H1 (cell line): Measurements from ENCODE around the gene FASTK. TPM values are rescaled to one million over a fixed set of nuclear protein-coding genes. Genes with fewer than 3 reads are reported as not detected.

Experiments
- CTCF ChIA-PET: fragments of 300-600 bp; sonication (Branson Sonifier 250); formaldehyde crosslinking; loops from one replicate; lab custom pipeline; 2021; ENCODE audit not compliant: partially characterized antibody; lab: Charles Lee
- POLR2A ChIA-PET: fragments of 300-600 bp; sonication (Branson Sonifier 250); formaldehyde crosslinking; loops from one replicate; lab custom pipeline; 2021; ENCODE audit warnings: inconsistent platforms; ENCODE audit not compliant: partially characterized antibody; lab: Charles Lee
- DNase-seq, 2 experiments: peaks; one replicate each; pipeline versions ENCODE4 v3.0.0 to v3.0.0-alpha.2; 2010 to 2022; ENCODE audit warnings: low spot score in 2 of 2, low read depth in 1 of 2, mixed read lengths in 1 of 2
- FAIRE-seq: peaks from 2 replicates; lab custom pipeline; 2011; peaks lifted over from hg19 to GRCh38; lab: Jason Lieb, UNC
- H2AFZ ChIP-seq: 2 replicates; pipeline ENCODE4 v1.8.1; 2012; ENCODE audit warnings: low read length, inconsistent platforms
- H2AK5ac ChIP-seq: 2 replicates; pipeline ENCODE4 v1.6.1; 2013; ENCODE audit warnings: low read depth, low read length
- H2BK120ac ChIP-seq: replicated peaks from 2 replicates; pipeline ENCODE3; 2013; ENCODE audit warnings: low read depth, low read length, inconsistent platforms
- H2BK12ac ChIP-seq: 2 replicates; pipeline ENCODE4 v1.6.1; 2013; ENCODE audit warnings: low read depth, low read length
- H2BK15ac ChIP-seq: 2 replicates; pipeline ENCODE4 v1.6.1; 2013; ENCODE audit warnings: low read length
- H2BK20ac ChIP-seq: 2 replicates; pipeline ENCODE4 v1.6.1; 2013; ENCODE audit warnings: low read length
- H2BK5ac ChIP-seq: 2 replicates; pipeline ENCODE4 v1.6.1; 2013; ENCODE audit warnings: low read depth, low read length
- H3K14ac ChIP-seq: 2 replicates; pipeline ENCODE4 v1.6.1; 2013; ENCODE audit warnings: inconsistent platforms; ENCODE audit not compliant: insufficient read length
- H3K18ac ChIP-seq: 2 replicates; pipeline ENCODE4 v1.6.1; 2013; ENCODE audit warnings: low read length; ENCODE audit errors: extremely low read depth
- H3K23ac ChIP-seq: 2 replicates; pipeline ENCODE4 v1.6.1; 2013; ENCODE audit warnings: inconsistent platforms; ENCODE audit not compliant: insufficient read length
- H3K23me2 ChIP-seq: 2 replicates; pipeline ENCODE4 v1.6.1; 2013; ENCODE audit warnings: low read depth, low read length
- H3K27ac ChIP-seq: 2 replicates; pipeline ENCODE4 v1.6.1; 2011; ENCODE audit warnings: low read depth, low read length, inconsistent platforms
- H3K27me3 ChIP-seq, 4 experiments: replicated peaks in 1 of 4; 1 replicate in 1 of 4; 2 replicates in 3 of 4; pipeline versions ENCODE4 v1.6.1 to v1.8.1; 2011 to 2013; ENCODE audit warnings: low read length in 3 of 4, mild to moderate bottlenecking in 3 of 4, inconsistent platforms in 2 of 4, mixed read lengths in 2 of 4, moderate library complexity in 1 of 4; ENCODE audit not compliant: control insufficient read depth in 3 of 4, insufficient read depth in 3 of 4; ENCODE audit errors: extremely low read depth in 1 of 4
- H3K36me3 ChIP-seq, 4 experiments: 2 replicates each; pipeline versions ENCODE4 v1.6.1 to v1.8.1; 2011 to 2013; ENCODE audit warnings: mild to moderate bottlenecking in 4 of 4, low read length in 3 of 4, moderate library complexity in 2 of 4, control low read depth in 1 of 4, inconsistent platforms in 1 of 4; ENCODE audit not compliant: insufficient read depth in 4 of 4, control insufficient read depth in 2 of 4
- H3K4ac ChIP-seq: replicated peaks from 2 replicates; pipeline ENCODE3; 2013; ENCODE audit warnings: low read length, low read depth, mixed read lengths, inconsistent platforms; ENCODE audit not compliant: insufficient read length
- H3K4me1 ChIP-seq, 4 experiments: replicated peaks in 1 of 4; 1 replicate in 1 of 4; 2 replicates in 3 of 4; pipeline versions ENCODE4 v1.6.1 to v1.8.1; 2011 to 2013; ENCODE audit warnings: low read length in 3 of 4, inconsistent platforms in 2 of 4, mixed read lengths in 1 of 4; ENCODE audit not compliant: insufficient read depth in 4 of 4, control insufficient read depth in 3 of 4
- H3K4me2 ChIP-seq, 2 experiments: 2 replicates each; pipeline versions ENCODE4 v1.6.1 to v1.8.1; 2011 to 2013; ENCODE audit warnings: low read depth in 2 of 2, low read length in 2 of 2, control low read depth in 1 of 2, inconsistent platforms in 1 of 2, mild to moderate bottlenecking in 1 of 2; ENCODE audit not compliant: insufficient read depth in 1 of 2
- H3K4me3 ChIP-seq, 4 experiments: fragments of 200-600, 300-600 bp in 1 of 4; sonication (generic), shearing (Covaris generic), sonication (Bioruptor Twin) in 1 of 4; 2 replicates each; pipeline versions ENCODE4 v1.5.1 to v1.8.1; 2011 to 2016; ENCODE audit warnings: low read length in 4 of 4, low read depth in 3 of 4, control low read depth in 2 of 4, inconsistent platforms in 2 of 4, mild to moderate bottlenecking in 2 of 4, mixed read lengths in 1 of 4, moderate library complexity in 1 of 4; ENCODE audit not compliant: insufficient read depth in 2 of 4; ENCODE audit errors: extremely low read depth in 1 of 4
- H3K56ac ChIP-seq: replicated peaks from 2 replicates; pipeline ENCODE3; 2013; ENCODE audit warnings: low read depth, mild to moderate bottlenecking, mixed read lengths, low read length, inconsistent platforms; ENCODE audit not compliant: insufficient read length
- H3K79me1 ChIP-seq: 2 replicates; pipeline ENCODE4 v1.6.1; 2013; ENCODE audit warnings: low read depth, low read length, control low read depth
- H3K79me2 ChIP-seq, 2 experiments: 2 replicates each; pipeline versions ENCODE4 v1.6.1 to v1.8.1; 2012 to 2013; ENCODE audit warnings: low read length in 2 of 2, mild to moderate bottlenecking in 2 of 2, inconsistent platforms in 1 of 2; ENCODE audit not compliant: insufficient read depth in 2 of 2, control insufficient read depth in 1 of 2
- H3K9ac ChIP-seq, 4 experiments: replicated peaks in 1 of 4; 1 replicate in 1 of 4; 2 replicates in 3 of 4; pipeline versions ENCODE4 v1.6.1 to v1.8.1; 2011 to 2013; ENCODE audit warnings: low read depth in 3 of 4, low read length in 3 of 4, control low read depth in 2 of 4, mild to moderate bottlenecking in 2 of 4, moderate library complexity in 2 of 4, inconsistent platforms in 1 of 4; ENCODE audit errors: extremely low read depth in 1 of 4
- H3K9me3 ChIP-seq, 2 experiments: 2 replicates each; pipeline versions ENCODE4 v1.6.1 to v1.8.1; 2012 to 2013; ENCODE audit warnings: mild to moderate bottlenecking in 2 of 2, moderate library complexity in 2 of 2, control low read depth in 1 of 2, inconsistent platforms in 1 of 2, low read depth in 1 of 2, low read length in 1 of 2, mixed read lengths in 1 of 2; ENCODE audit not compliant: insufficient read depth in 2 of 2
- H4K20me1 ChIP-seq, 2 experiments: replicated peaks in 1 of 2; 2 replicates each; pipeline versions ENCODE3 to v1.8.1; 2011 to 2013; ENCODE audit warnings: inconsistent platforms in 2 of 2, low read length in 2 of 2, mild to moderate bottlenecking in 1 of 2; ENCODE audit not compliant: insufficient read depth in 2 of 2, control insufficient read depth in 1 of 2
- H4K5ac ChIP-seq: 2 replicates; pipeline ENCODE4 v1.6.1; 2013; ENCODE audit warnings: low read length, low read depth, mixed read lengths, inconsistent platforms; ENCODE audit not compliant: insufficient read length
- H4K8ac ChIP-seq: 2 replicates; pipeline ENCODE4 v1.8.0; 2013; ENCODE audit warnings: mild to moderate bottlenecking, moderate library complexity, low read length, inconsistent platforms; ENCODE audit not compliant: insufficient read depth; ENCODE audit errors: extremely low read depth
- H4K91ac ChIP-seq: replicated peaks from 2 replicates; pipeline ENCODE3; 2013; ENCODE audit warnings: low read length, mixed read lengths, inconsistent platforms; ENCODE audit not compliant: insufficient read length
- CTCF ChIP-seq, 3 experiments: IDR thresholded peaks; 1 replicate in 2 of 3; 2 replicates in 1 of 3; pipeline versions ENCODE4 v1.5.1 to v1.6.1; 2011; ENCODE audit warnings: low read length in 3 of 3, mild to moderate bottlenecking in 3 of 3, inconsistent platforms in 2 of 3, low read depth in 1 of 3, moderate library complexity in 1 of 3; ENCODE audit not compliant: insufficient read depth in 1 of 3; ENCODE audit errors: control extremely low read depth in 1 of 3
- EP300 ChIP-seq, 2 experiments: IDR thresholded peaks; 1 replicate in 1 of 2; 2 replicates in 1 of 2; pipeline ENCODE4 v1.6.1; 2011 to 2012; ENCODE audit warnings: low read depth in 2 of 2, low read length in 2 of 2, mild to moderate bottlenecking in 2 of 2, borderline replicate concordance in 1 of 2, inconsistent platforms in 1 of 2, moderate library complexity in 1 of 2
- JUND ChIP-seq: IDR thresholded peaks from 2 replicates; pipeline ENCODE4 v1.6.1; 2011; ENCODE audit warnings: mild to moderate bottlenecking, improper control_type of control experiment, low read length
- RAD21 ChIP-seq, 2 experiments: IDR thresholded peaks in 1 of 2; conservative IDR thresholded peaks in 1 of 2; 2 replicates each; pipeline ENCODE4 v1.6.1; 2011; ENCODE audit warnings: low read depth in 2 of 2, low read length in 2 of 2, improper control_type of control experiment in 1 of 2, inconsistent platforms in 1 of 2, mild to moderate bottlenecking in 1 of 2, moderate library complexity in 1 of 2
- RBBP5 ChIP-seq: IDR thresholded peaks from 2 replicates; pipeline ENCODE4 v1.7.1; 2012; ENCODE audit warnings: low read depth, mild to moderate bottlenecking, inconsistent platforms, low read length, moderate library complexity, borderline replicate concordance
- SIN3A ChIP-seq, 2 experiments: IDR thresholded peaks in 1 of 2; conservative IDR thresholded peaks in 1 of 2; 2 replicates each; pipeline ENCODE4 v1.6.1; 2011 to 2012; ENCODE audit warnings: low read length in 2 of 2, improper control_type of control experiment in 1 of 2, low read depth in 1 of 2, mild to moderate bottlenecking in 1 of 2
- WGBS, 2 experiments: shearing (Covaris generic) in 1 of 2; methylation state at CpG; one replicate each; pipeline versions ENCODE4 v1.1.6 to v1.1.7; 2013 to 2015; ENCODE audit warnings: low lambda C conversion rate in 2 of 2, mixed read lengths in 2 of 2, inconsistent platforms in 1 of 2, low coverage in 1 of 2, missing lambda C conversion rate in 1 of 2; ENCODE audit not compliant: insufficient replicate concordance in 2 of 2, insufficient coverage in 1 of 2, insufficient read length in 1 of 2; ENCODE audit errors: extremely low coverage in 1 of 2, missing lambda C conversion rate in 1 of 2; 5-methylcytosine and 5-hydroxymethylcytosine counted together
- polyA plus RNA-seq, 7 experiments: library from polyadenylated mRNA; depleted of rRNA in 3 of 7; stranded (reverse) in 5 of 7; unstranded in 2 of 7; fragments of >200 nt in 5 of 7; fragments of 200-250 nt in 2 of 7; gene quantifications; 1 replicate in 5 of 7; 2 replicates in 1 of 7; 4 replicates in 1 of 7; pipeline versions ENCODE4 v1.2.1 to v1.2.3, GENCODE V29; 2011 to 2013; ENCODE audit warnings: missing spikeins in 2 of 7, mixed read lengths in 2 of 7
- total RNA-seq: library from RNA; stranded (reverse); fragmentation: NEBNext Ultra II Directional; extraction: Animal tissue kit (Norgen Biotek cat#: 25700); gene quantifications from 2 replicates; pipeline ENCODE4 v1.2.1, GENCODE V29; 2021

The FASTK gene
- total and polyA plus RNA-seq, 2 of the 8 experiments (the other 6 are each of a cell fraction or from before 2014, with no cell fraction given), result 39.4 to 84.0 TPM

GRCh38 chr7:151081170-151082101 is 827 bp upstream of the FASTK start:
- H3K27me3 ChIP-seq, result peaks cover 0 to 7% (median 5%) of the 10 kb centered on the region in 4 experiments; a peak in 5 of 7 replicates
- ChIA-PET POLR2A (interaction anchor here (0.5 to 2.5 kb wide), 12 partner anchors 14 to 672 kb away, joined by 3 to 17 read pairs (median 4); no protein-coding TSS in a partner anchor), CTCF (interaction anchor here (1.0 to 15.1 kb wide), 5 partner anchors 24 to 64 kb away, joined by 3 to 448 read pairs (median 3); partner anchors contain the start of gene CDK5)
- peaks cover 0 to 10% of the 10 kb centered on the region in 2 experiments; a peak in 1 of 4 replicates for H3K79me2 ChIP-seq
- peak in 1 of 2 experiments; percentile 71 for DNase-seq
- WGBS, 2 experiments, result 47% methylated on average over 44 of the region's 64 CpGs; no CpG with 5 or more reads in 1 of the 2 experiments
- no peaks in the 10 kb centered on the region for H3K9me3 ChIP-seq
- peaks cover 16 to 18% of the 10 kb centered on the region in 2 experiments for H4K20me1 ChIP-seq
- no peaks in the 10 kb centered on the region; a peak in 1 of 8 replicates for H3K36me3 ChIP-seq
- peak overlapping the region; percentile 58 for H4K91ac ChIP-seq
- no peak overlapping the region for H2BK20ac ChIP-seq
- TF ChIP-seq RBBP5 (no peak), EP300 (IDR thresholded peaks at IDR 0.05; ENCODE audit: borderline replicate concordance in 1 of 2, low read depth in 2 of 2, low read length in 2 of 2) (no peak), JUND (no peak), RAD21 (IDR thresholded peaks at IDR 0.05 in 1 of 2, conservative IDR thresholded peaks at IDR 0.05 in 1 of 2; ENCODE audit: low read depth in 2 of 2, low read length in 2 of 2) (no peak), SIN3A (conservative IDR thresholded peaks at IDR 0.05 in 1 of 2, IDR thresholded peaks at IDR 0.05 in 1 of 2; ENCODE audit: low read depth in 1 of 2, low read length in 2 of 2) (0 out of 4 replicates have a peak, but pooled peaks of 1 of the 2 experiments have one; percentile 2), CTCF (IDR thresholded peaks at IDR 0.05; ENCODE audit: control extremely low read depth in 1 of 3, insufficient read depth in 1 of 3, low read depth in 1 of 3, low read length in 3 of 3) (no peak)
- TF ChIP-seq, all 59 proteins: peak for 1
- 0 out of 2 replicates have a peak overlapping the region, but pooled peaks have one; percentile 15 for H4K8ac ChIP-seq
- H2BK5ac ChIP-seq, result 0 out of 2 replicates have a peak overlapping the region, but pooled peaks have one; percentile 16
- no peak overlapping the region for H3K23ac ChIP-seq
- no peak overlapping the region for H3K27ac ChIP-seq
- no peak overlapping the region for H2BK15ac ChIP-seq
- H2BK120ac ChIP-seq, result no peak overlapping the region
- H2BK12ac ChIP-seq, result no peak overlapping the region
- H2AK5ac ChIP-seq, result no peak overlapping the region
- peaks cover 26% of the 10 kb centered on the region for H3K23me2 ChIP-seq
- H3K18ac ChIP-seq, result no peak overlapping the region
- H3K79me1 ChIP-seq, result peaks cover 12% of the 10 kb centered on the region
- H2AFZ ChIP-seq, result no peak overlapping the region
- peaks cover 3 to 45% (median 24%) of the 10 kb centered on the region in 4 experiments for H3K4me1 ChIP-seq
- no peak overlapping the region for H3K4ac ChIP-seq
- H3K9ac ChIP-seq, result peak overlapping the region in 2 of 4 experiments; percentile 5 to 25; a peak in 2 of 7 replicates
- no peak overlapping the region for H4K5ac ChIP-seq
- peak overlapping the region; percentile 32 for H3K56ac ChIP-seq
- FAIRE-seq, result no peak
- peak overlapping the region; percentile 67 to 95 for H3K4me2 ChIP-seq
- no peak overlapping the region for H3K14ac ChIP-seq
- peak overlapping the region; percentile 79 to 94 (median 88) for H3K4me3 ChIP-seq
